Activated CD4-positive, CD25-positive, alpha-beta regulatory T cell treated with anti-CD3 and anti-CD28 coated beads, Interleukin-2, amount 50 U/mL, for 72 hours (primary cell): ENCODE results near the gene CINP.
"Not testable (repeated sequence)": the region's sequence is repeated elsewhere in the genome, so short reads cannot be mapped to it uniquely, and the experiment has no call there.

ENCODE experiments used
- DNase-seq: peaks from one replicate; pipeline ENCODE4 v3.0.0; 2021

The CINP gene

DNA sequence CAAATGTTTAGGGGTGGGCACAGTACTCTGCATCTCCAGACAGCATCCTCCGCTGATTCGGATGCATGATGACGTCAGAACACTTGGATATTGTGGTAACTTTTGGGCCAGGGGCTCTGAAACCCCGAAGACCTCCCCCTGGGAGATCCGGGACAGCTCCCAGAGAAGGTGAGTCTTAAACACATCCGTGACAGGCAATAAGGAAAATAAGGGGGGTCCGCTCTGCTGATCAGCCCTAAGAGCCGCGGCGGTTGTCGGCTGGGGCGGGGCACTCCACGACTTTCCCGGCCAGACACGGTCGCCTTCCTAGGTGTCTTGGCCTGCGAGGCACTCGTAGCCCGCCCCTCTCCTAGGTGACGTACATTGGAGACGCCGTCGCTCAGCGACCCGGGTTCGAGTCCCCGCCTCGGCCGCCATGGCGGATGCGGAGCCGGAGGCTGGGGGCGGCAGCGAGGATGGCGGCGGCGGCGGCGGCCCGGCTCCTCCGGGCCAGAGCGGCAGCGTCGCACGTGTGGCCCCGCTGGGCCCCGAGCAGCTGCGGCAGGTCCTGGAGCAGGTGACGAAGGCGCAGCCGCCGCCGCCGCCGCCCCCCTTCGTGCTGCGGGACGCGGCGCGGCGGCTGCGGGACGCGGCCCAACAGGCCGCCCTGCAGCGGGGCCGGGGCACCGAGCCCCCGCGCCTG, 43.2 kb downstream of the CINP start, which contains the start of gene ZNF839:
TSS of gene ZNF839 (plus strand) at position 396 of the 682 bp plus-strand sequence. CDS start at position 416, 20 bp downstream.
- DNase-seq = peak; percentile 98

DNA sequence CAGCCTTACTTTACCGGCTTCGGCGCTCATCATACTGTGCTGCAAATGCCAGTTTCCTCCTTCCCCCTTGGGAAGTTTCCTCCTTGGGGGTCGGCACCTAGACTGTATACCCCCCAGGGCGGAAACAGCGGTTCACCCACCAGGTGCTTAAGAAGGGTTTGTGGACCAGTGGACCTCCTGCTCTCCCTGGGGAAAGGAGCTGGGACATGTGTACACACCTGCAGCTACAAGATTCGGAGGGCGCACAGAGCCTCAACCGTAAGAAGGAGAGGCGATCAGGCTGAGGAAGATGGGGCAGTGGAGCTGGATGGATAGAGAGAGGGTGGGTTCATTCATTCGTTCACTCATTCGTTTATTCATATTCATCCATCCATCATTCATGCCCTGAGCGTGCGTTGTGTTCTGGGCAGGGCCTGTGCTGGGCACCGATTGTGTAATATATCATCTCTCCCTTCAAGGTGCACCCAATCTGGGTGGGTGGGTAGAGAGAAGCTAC, 43.9 kb downstream of the CINP start:
- no peak for DNase-seq

DNA sequence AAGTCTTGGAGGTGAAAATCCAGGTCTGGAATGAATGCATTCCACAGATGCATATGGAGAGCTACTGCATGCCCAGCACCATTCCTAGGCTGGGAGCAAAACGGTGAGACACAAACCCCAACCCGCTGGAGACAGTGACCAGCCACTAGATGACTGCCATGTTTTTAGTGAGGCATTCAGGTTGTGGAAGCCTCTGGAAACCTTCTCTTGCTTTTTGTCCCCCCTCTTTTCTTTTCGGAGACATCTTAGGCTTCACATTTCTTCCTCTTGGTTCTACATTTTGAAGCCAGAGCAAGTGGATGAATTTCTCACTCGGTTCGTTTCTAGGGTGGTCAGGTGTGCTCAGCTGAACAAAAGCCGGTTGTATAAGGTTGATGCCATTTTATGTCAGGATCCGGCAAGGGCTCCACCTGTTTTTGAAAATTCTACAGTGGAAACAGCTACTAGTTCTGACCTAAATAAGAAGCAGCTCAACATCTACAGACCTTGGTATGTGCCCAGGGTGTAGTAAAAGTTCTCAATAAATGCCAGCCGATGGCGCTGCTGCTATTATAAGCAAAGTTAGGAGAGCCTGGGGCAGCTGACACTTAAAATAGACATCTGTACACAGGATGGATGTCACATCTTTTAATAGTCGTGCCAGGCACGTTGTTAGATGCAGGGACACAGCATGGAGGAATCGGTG, 45.0 kb downstream of the CINP start:
- no peak for DNase-seq

DNA sequence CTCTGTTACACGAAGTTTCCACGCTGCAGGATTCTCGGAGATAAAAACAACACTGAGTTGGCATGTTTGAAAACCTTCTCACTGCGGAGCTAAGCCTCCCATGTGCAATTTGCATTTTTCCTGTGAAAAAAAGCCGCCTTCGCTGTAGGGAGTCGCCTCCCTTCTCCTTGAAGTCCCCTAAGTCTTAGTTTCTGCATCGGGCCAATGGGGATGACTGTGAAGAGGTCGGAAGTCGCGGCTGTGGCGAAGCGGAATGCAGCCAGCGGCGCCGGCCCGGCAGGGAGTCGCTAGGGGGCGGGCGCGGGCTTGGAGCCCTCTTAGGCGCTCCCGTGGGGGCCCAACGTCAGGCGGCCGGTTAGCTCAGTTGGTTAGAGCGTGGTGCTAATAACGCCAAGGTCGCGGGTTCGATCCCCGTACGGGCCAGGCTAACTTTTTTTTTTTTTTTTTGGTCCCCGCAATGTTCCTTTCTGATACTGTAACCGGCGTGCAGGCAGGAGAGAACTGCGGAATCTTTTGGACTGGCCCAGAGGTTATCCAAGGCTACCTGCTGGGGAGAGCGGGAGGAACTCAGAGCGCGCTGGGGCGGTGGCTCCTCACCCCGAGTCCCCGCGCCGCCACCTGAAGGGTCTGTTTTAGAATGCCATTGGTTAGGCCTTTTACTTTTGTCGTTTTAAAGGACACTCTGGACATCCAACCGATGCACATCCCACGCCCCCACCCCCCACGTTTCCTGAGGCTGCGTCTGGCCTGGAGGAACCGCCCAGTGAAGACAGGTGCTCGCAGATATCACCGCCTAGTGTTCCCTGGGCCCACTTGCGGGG, 45.7 kb downstream of the CINP start:
- peak; percentile 99 for DNase-seq

DNA sequence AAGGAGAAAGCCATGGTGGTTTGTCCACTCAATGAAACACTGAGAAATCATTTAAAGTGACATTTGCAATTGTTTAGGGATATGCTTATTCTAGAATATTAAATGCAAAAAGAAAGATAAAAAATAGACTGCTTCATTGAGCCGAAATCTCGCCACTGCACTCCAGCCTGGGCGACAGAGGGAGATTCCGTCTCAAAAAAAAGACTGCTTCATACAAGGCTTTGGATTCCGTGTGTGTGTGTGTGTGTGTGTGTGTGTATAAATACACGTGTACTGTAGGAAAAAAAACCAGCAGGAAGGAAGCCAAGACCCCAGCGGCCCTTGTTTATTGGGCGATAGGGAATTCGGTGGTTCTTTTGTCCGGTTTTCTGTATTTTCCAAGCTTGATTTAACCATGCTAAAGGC, 46.4 kb downstream of the CINP start:
- no peak for DNase-seq

DNA sequence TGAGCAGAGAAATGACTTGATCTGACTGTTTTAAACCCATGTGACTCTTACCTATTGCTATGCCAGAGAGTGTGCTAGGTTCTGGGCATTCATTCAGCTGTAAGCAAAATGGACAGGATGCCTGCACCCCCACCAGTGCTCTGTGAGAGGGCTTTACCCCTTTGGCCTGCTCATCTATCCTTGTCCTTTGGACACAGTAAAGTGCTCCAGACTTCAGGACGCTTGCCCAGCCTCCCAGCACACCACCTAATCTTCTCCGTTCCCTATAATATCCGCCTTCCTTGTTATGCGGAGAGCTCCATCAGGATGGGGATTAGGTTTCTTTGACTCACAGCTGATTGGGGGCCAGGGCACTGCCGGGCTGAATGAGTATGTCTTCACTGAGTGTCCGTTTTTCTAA, 47.6 kb downstream of the CINP start:
- DNase-seq = no peak

DNA sequence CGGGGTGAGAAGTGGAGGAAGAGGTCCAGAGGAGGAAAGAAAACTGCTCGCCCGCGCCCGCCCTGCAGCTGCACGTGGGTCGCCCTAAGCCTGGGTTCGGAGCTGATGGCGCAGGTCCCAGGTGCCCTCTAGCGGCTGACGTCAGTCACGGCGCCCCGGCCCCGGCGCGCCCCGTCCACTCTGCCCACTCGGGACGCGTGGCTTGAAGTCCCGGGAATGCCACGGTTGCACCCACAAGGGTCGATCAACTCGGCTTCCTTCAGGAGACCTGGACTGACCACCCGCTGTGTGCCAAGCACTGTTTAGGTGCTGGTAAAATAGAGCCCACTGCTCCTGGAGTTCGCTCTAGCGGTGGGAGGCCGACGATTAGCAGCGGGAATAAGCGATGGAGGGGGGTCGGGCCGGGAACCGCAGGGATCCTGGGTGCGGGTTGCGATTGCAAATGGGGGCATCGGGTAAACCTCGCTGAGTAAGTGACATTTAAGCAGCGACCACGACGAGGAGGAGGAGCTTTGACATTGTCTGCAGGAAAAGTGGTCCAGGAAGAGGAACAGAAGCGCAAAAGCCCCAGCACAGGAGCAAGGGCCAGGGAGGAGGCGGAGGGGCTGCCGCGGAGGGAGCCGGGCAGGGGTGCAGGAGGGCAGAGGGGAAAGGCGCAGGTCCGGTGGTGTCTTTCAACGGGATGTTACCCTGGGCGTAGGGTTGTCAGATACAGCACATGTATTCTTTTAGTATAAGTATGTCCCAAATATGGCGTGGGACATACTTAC, 48.3 kb downstream of the CINP start:
- DNase-seq = peak; percentile 83

DNA sequence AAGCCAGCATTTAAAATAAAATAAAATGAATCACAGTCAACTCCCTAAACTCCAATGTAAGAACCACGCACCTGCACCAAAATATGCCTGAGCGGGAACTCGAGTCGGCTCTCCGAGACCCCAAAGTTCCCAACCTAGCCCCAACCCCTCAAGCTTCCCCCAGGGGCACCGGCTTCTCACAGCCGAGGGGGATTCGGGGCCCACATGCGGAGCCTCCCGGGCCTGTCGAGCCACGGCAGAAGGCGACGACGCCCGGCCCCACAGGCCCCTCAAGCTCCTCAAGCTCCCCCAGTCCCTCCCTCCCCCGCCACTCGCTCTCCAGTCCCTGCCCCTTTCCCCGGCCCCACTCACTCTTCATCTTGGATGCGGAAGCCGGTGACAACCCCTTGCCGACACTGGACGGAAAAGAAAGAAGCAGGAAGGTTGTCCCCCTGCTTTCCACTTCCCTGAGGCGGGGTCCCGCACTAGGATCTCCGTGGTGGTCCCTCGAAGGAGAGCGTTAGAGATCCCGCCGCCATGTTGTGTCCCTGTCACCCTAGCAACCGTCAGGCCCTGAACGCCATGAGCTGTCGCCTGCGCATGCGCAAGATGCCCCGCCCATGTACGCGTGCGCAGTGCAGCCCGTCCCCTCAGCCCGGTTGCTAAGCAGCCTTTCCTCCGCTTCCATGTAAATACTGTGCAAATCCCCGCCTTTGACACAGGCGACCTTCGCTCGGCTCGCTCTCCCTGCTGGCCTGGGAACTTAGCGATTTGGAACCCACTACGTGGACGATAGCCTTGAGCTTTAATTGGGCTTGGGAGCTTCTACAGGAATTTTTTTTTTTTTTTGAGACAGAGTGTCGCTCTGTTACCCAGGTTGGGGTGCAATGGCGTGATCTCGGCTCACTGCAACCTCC, 57.8 kb downstream of the CINP start, which contains the start of gene MOK:
TSS of gene MOK (minus strand) at position 554 of the 896 bp plus-strand sequence. CDS start at position 358, 196 bp downstream.
- peak; percentile 97 for DNase-seq

DNA sequence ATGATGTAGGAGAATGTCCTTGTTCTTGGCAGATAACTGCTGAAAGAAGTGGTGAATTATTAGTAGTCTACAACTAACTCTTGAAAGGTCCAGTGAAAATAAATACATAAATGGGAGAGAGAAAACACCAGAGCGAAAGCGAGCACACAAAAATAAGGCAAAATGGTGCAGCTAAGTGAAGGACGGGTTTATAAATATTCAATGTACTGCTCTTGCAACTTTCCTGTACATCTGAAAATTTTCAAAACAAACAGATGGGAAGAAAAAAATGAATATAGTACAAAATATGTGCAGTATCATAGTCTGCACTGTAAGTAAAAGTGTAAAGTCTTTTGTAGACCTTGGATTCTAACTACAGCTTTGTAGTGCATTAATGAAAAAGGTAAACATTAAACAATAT, 59.0 kb downstream of the CINP start:
- no peak for DNase-seq

DNA sequence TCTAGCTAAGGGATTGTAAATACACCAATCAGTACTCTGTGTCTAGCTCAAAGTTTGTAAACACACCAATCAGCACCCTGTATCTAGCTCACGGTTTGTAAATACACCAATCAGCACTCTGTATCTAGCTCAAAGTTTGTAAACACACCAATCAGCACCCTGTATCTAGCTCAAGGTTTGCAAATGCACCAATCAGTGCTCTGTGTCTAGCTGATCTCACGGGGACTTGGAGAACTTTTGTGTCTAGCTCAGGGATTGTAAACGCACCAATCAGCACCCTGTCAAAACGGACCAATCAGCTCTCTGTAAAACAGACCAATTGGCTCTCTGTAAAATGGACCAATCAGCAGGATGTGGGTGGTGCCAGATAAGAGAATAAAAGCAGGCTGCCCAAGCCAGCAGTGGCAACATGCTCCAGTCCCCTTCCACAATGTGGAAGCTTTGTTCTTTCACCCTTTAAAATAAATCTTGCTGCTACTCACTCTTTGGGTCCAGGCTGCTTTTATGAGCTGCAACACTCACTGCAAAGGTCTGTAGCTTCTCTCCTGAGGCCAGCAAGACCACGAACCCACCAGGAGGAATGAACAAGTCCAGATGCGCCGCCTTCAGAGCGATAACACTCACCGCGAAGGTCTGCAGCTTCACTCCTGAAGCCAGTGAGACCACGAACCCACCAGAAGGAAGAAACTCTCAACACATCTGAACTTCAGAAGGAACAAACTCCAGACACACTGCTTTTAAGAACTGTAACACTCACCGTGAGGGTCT, 64.2 kb downstream of the CINP start:
- not testable (repeated sequence) for DNase-seq
